Neural cell (in vitro differentiated cells): Measurements from ENCODE around the gene ALS2CL. TPM values are rescaled to one million over a fixed set of nuclear protein-coding genes. Genes with fewer than 3 reads are reported as not detected.

Experiments
- H2AFZ ChIP-seq: fragments of 200-600, 300-800 bp; sonication (generic), shearing (Covaris generic); 2 replicates; pipeline ENCODE4 v1.6.0; 2014; ENCODE audit warnings: low read depth, mild to moderate bottlenecking, antibody characterized with exemption, low read length, moderate library complexity
- H3F3A ChIP-seq: fragments of 200-600 bp; shearing (Covaris generic); 2 replicates; pipeline ENCODE4 v1.6.1; 2016; ENCODE audit warnings: mild to moderate bottlenecking, moderate library complexity, mixed read lengths, antibody characterized with exemption, low read length; ENCODE audit not compliant: insufficient read depth, poor library complexity, severe bottlenecking
- H3K27ac ChIP-seq: fragments of 200-600, 300-800 bp; sonication (generic), shearing (Covaris generic); 2 replicates; pipeline ENCODE4 v1.5.1; 2014; ENCODE audit warnings: mild to moderate bottlenecking, low read length, moderate library complexity
- H3K27me3 ChIP-seq: fragments of 300-800, 200-600 bp; sonication (generic), shearing (Covaris generic); 2 replicates; pipeline ENCODE4 v1.6.0; 2014; ENCODE audit warnings: mild to moderate bottlenecking, low read depth, low read length, moderate library complexity; ENCODE audit not compliant: insufficient read depth
- H3K36me3 ChIP-seq: fragments of 300-800, 200-600 bp; sonication (generic), shearing (Covaris generic); 2 replicates; pipeline ENCODE4 v1.5.1; 2014; ENCODE audit warnings: mild to moderate bottlenecking, antibody characterized with exemption, low read length, moderate library complexity; ENCODE audit not compliant: insufficient read depth
- H3K4me2 ChIP-seq: fragments of 300-800, 200-600 bp; sonication (generic), shearing (Covaris generic); 2 replicates; pipeline ENCODE4 v1.6.0; 2014; ENCODE audit warnings: mild to moderate bottlenecking, low read length
- H3K4me3 ChIP-seq: fragments of 300-800, 200-600 bp; sonication (generic), shearing (Covaris generic); 2 replicates; pipeline ENCODE4 v1.5.1; 2014; ENCODE audit warnings: mild to moderate bottlenecking, low read length, moderate library complexity
- H3K79me2 ChIP-seq: fragments of 200-600 bp; shearing (Covaris generic); replicated peaks from 2 replicates; pipeline ENCODE4 v1.6.0; 2014; ENCODE audit warnings: mild to moderate bottlenecking, low read length, moderate library complexity; ENCODE audit not compliant: insufficient read depth
- H3K9ac ChIP-seq: fragments of 300-800, 200-600 bp; sonication (generic), shearing (Covaris generic); 2 replicates; pipeline ENCODE4 v1.6.1; 2016; ENCODE audit warnings: mild to moderate bottlenecking, low read length, mixed read lengths
- H3K9me2 ChIP-seq: fragments of 200-600 bp; shearing (Covaris generic); 2 replicates; pipeline ENCODE4 v1.6.1; 2016; ENCODE audit warnings: mild to moderate bottlenecking, low read length, mixed read lengths; ENCODE audit not compliant: insufficient read depth
- H3K9me3 ChIP-seq: fragments of 200-600, 300-800 bp; sonication (generic), shearing (Covaris generic); 2 replicates; pipeline ENCODE4 v1.6.1; 2016; ENCODE audit warnings: mild to moderate bottlenecking, mixed run types, low read length, moderate library complexity, mixed read lengths
- H4K20me1 ChIP-seq: fragments of 200-600 bp; shearing (Covaris generic); 2 replicates; pipeline ENCODE4 v1.6.1; 2016; ENCODE audit warnings: mild to moderate bottlenecking, mixed run types; ENCODE audit not compliant: insufficient read depth
- EP300 ChIP-seq: fragments of 450-650 bp; conservative IDR thresholded peaks from 2 replicates; pipeline ENCODE4 v1.6.1; 2014; ENCODE audit warnings: antibody characterized with exemption, mild to moderate bottlenecking, moderate library complexity; ENCODE audit not compliant: poor library complexity, severe bottlenecking
- EZH2 ChIP-seq: fragments of 200-600, 300-800 bp; shearing (Covaris generic), sonication (generic); IDR thresholded peaks from 2 replicates; pipeline ENCODE4 v1.6.1; 2014; ENCODE audit warnings: antibody characterized with exemption, low read length, borderline replicate concordance, mild to moderate bottlenecking; ENCODE audit not compliant: insufficient read depth, poor library complexity, severe bottlenecking
- MXI1 ChIP-seq: fragments of 450-650 bp; conservative IDR thresholded peaks from 2 replicates; pipeline ENCODE4 v1.6.1; 2014; ENCODE audit warnings: antibody characterized with exemption, mild to moderate bottlenecking; ENCODE audit not compliant: poor library complexity, severe bottlenecking
- POLR2AphosphoS5 ChIP-seq: IDR thresholded peaks from 2 replicates; pipeline ENCODE4 v1.6.1; 2012
- RAD21 ChIP-seq: fragments of 450-650 bp; conservative IDR thresholded peaks from 2 replicates; pipeline ENCODE4 v1.6.1; 2014; ENCODE audit warnings: antibody characterized with exemption, mild to moderate bottlenecking, moderate library complexity
- SMC3 ChIP-seq: fragments of 450-650 bp; conservative IDR thresholded peaks from 2 replicates; pipeline ENCODE4 v1.6.1; 2014; ENCODE audit warnings: antibody characterized with exemption, mild to moderate bottlenecking, moderate library complexity; ENCODE audit not compliant: poor library complexity
- TAF1 ChIP-seq: IDR thresholded peaks from 2 replicates; pipeline ENCODE4 v1.6.1; 2012; ENCODE audit warnings: low read depth
- polyA plus RNA-seq: library from polyadenylated mRNA; depleted of rRNA; stranded (reverse); fragments of >200 nt; gene quantifications from 2 replicates; pipeline ENCODE4 v1.2.3, GENCODE V29; 2014
- TF ChIP-seq, protein P1 (sequence below): IDR thresholded peaks from 2 replicates; pipeline ENCODE4 v1.6.1; 2012; ENCODE audit warnings: borderline replicate concordance
- TF ChIP-seq, protein P2 (sequence below): fragments of 450-650 bp; IDR thresholded peaks from 2 replicates; pipeline ENCODE4 v1.5.1; 2014; ENCODE audit warnings: antibody characterized with exemption, mild to moderate bottlenecking, moderate library complexity; ENCODE audit not compliant: poor library complexity, severe bottlenecking

The ALS2CL gene
- polyA plus RNA-seq, 1 donor from 2014 or later, result 0.11 TPM

DNA sequence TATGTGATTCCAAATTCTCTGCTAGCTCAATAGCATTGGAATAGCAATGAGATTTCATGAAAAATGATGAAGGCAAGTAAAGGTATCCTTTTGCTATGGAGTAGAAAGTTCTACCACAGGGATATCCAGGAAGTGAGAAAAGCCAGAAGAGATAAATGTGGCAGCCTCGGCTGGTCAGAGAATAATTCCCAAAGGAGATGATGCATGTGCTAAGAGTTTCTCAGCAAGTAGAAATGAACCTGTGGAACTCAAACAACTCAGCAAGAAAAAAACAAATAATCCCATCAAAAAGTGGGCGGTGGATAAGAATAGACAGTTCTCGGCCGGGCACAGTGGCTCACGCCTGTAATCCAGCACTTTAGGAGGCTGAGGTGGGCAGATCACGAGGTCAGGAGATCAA, 38.2 kb downstream of the ALS2CL start:
- no peak overlapping the region for H3K27ac ChIP-seq
- H3K9me3 ChIP-seq, result no peaks in the 10 kb centered on the region

DNA sequence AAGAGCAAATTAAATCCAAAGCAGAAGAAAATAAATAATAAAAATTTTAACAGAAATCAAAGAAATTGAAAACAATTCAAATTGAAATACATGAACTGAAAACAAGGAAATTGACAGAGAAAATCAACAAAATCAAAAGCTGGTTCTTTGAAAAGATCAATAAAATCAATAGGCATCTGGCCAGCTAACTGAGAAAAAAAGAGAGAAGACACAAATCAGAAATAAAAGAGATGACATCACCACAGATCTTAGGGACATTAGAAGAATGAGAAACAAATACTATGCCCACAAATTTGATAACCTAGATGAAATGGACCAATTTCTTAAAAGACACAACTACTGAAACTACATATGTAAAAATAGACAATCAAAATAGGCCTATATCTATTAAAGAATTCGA, 42.4 kb downstream of the ALS2CL start:
- Histone ChIP-seq H3K27me3 (no peaks in the 10 kb centered on the region), H3K9ac (no peak overlapping the region), H3K9me3 (no peaks in the 10 kb centered on the region), H4K20me1 (no peaks in the 10 kb centered on the region), H3K9me2 (no peaks in the 10 kb centered on the region), H3K27ac (no peak overlapping the region), H3K4me3 (no peak overlapping the region), H3K36me3 (no peaks in the 10 kb centered on the region), H3F3A (no peaks in the 10 kb centered on the region), H3K79me2 (no peaks in the 10 kb centered on the region), H2AFZ (no peak overlapping the region), H3K4me2 (no peak overlapping the region)
- TF ChIP-seq SMC3 (no peak), TAF1 (no peak), POLR2AphosphoS5 (no peak), MXI1 (no peak), EZH2 (no peak), EP300 (no peak), RAD21 (no peak)
- TF ChIP-seq, protein P1, sequence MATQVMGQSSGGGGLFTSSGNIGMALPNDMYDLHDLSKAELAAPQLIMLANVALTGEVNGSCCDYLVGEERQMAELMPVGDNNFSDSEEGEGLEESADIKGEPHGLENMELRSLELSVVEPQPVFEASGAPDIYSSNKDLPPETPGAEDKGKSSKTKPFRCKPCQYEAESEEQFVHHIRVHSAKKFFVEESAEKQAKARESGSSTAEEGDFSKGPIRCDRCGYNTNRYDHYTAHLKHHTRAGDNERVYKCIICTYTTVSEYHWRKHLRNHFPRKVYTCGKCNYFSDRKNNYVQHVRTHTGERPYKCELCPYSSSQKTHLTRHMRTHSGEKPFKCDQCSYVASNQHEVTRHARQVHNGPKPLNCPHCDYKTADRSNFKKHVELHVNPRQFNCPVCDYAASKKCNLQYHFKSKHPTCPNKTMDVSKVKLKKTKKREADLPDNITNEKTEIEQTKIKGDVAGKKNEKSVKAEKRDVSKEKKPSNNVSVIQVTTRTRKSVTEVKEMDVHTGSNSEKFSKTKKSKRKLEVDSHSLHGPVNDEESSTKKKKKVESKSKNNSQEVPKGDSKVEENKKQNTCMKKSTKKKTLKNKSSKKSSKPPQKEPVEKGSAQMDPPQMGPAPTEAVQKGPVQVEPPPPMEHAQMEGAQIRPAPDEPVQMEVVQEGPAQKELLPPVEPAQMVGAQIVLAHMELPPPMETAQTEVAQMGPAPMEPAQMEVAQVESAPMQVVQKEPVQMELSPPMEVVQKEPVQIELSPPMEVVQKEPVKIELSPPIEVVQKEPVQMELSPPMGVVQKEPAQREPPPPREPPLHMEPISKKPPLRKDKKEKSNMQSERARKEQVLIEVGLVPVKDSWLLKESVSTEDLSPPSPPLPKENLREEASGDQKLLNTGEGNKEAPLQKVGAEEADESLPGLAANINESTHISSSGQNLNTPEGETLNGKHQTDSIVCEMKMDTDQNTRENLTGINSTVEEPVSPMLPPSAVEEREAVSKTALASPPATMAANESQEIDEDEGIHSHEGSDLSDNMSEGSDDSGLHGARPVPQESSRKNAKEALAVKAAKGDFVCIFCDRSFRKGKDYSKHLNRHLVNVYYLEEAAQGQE, result no peak
- TF ChIP-seq, protein P2, sequence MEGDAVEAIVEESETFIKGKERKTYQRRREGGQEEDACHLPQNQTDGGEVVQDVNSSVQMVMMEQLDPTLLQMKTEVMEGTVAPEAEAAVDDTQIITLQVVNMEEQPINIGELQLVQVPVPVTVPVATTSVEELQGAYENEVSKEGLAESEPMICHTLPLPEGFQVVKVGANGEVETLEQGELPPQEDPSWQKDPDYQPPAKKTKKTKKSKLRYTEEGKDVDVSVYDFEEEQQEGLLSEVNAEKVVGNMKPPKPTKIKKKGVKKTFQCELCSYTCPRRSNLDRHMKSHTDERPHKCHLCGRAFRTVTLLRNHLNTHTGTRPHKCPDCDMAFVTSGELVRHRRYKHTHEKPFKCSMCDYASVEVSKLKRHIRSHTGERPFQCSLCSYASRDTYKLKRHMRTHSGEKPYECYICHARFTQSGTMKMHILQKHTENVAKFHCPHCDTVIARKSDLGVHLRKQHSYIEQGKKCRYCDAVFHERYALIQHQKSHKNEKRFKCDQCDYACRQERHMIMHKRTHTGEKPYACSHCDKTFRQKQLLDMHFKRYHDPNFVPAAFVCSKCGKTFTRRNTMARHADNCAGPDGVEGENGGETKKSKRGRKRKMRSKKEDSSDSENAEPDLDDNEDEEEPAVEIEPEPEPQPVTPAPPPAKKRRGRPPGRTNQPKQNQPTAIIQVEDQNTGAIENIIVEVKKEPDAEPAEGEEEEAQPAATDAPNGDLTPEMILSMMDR, result no peak

More for the DNA sequence above, 38.2 kb downstream of the ALS2CL start:
- no peaks in the 10 kb centered on the region for H3K79me2 ChIP-seq
- no peak overlapping the region for H3K4me3 ChIP-seq
- H3K27me3 ChIP-seq, result no peaks in the 10 kb centered on the region
- H3F3A ChIP-seq, result no peaks in the 10 kb centered on the region
- H3K9me2 ChIP-seq, result no peaks in the 10 kb centered on the region
- H4K20me1 ChIP-seq, result no peaks in the 10 kb centered on the region
- no peak overlapping the region for H3K9ac ChIP-seq
- TF ChIP-seq MXI1, result no peak
- no peak for TF ChIP-seq POLR2AphosphoS5
- TF ChIP-seq SMC3, result no peak
- TF ChIP-seq, protein P1, result no peak
- TF ChIP-seq TAF1, result no peak
- no peak for TF ChIP-seq EP300
- no peak for TF ChIP-seq EZH2
- no peak overlapping the region for H3K4me2 ChIP-seq
- no peaks in the 10 kb centered on the region for H3K36me3 ChIP-seq
- H2AFZ ChIP-seq, result no peak overlapping the region
